Tibial nerve (tissue), 3 donors: ENCODE results near the gene LIN9.

Experiments used
- CTCF ChIP-seq, 5 experiments: fragments of 200-600 bp in 3 of 5; fragments of 450-650 bp in 2 of 5; sonication (generic) in 3 of 5; IDR thresholded peaks; one replicate each; pipeline ENCODE4 v1.5.1; 2016 to 2019; ENCODE audit warnings: antibody characterized with exemption in 5 of 5, mild to moderate bottlenecking in 3 of 5, moderate library complexity in 2 of 5
- POLR2A ChIP-seq, 2 donors: fragments of 450-650 bp; IDR thresholded peaks; one replicate each; pipeline ENCODE4 v1.6.1; 2017; ENCODE audit warnings: antibody characterized with exemption in 2 of 2, mild to moderate bottlenecking in 2 of 2, moderate library complexity in 2 of 2

DNA sequence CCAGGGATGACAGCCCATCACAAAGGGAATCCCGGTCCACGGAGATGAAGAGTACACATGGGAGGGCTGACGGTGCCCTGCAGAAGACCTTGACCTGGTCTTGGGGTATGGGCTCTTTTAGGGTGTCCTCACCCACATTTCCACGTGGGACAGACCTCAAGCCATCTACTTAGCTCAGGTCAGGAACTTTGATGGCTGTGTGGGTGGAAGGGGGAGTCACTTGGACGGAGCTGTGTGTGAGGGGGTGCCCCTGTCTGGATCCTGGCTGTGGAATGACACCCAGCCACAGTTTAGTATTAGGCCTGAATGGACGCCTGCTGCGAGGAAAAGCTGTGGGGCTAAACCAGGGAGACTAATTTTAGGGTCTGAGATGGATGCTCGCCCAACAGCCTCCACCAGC lies 96.4 kb downstream of the LIN9 start:
- TF ChIP-seq POLR2A (IDR thresholded peaks at IDR 0.05) (no peak), CTCF (IDR thresholded peaks at IDR 0.05) (no peak)
